Testis (tissue), 3 donors: Measurements from ENCODE around the gene EPSTI1. TPM values are rescaled to one million over a fixed set of nuclear protein-coding genes. Genes with fewer than 3 reads are reported as not detected.
A peak's percentile ranks its signal among the peaks of the same experiment; 100 is the strongest.

Experiments
- DNase-seq: peaks from one replicate; pipeline ENCODE4 v3.0.0-alpha.2; 2019
- H3K27ac ChIP-seq, 2 donors: fragments of 200-600 bp; sonication (generic); one replicate each; pipeline ENCODE4 v1.5.1; 2019
- H3K27me3 ChIP-seq: fragments of 200-600 bp; sonication (generic); one replicate; pipeline ENCODE4 v1.5.1; 2019
- H3K36me3 ChIP-seq: fragments of 200-600 bp; sonication (generic); one replicate; pipeline ENCODE4 v1.5.1; 2017; ENCODE audit warnings: low read depth; ENCODE audit errors: missing control alignments
- H3K4me1 ChIP-seq: fragments of 200-600 bp; sonication (generic); one replicate; pipeline ENCODE4 v1.5.1; 2019
- H3K4me3 ChIP-seq, 2 donors: fragments of 200-600 bp; sonication (generic); one replicate each; pipeline ENCODE4 v1.5.1; 2017 to 2019
- H3K9me3 ChIP-seq: fragments of 200-600 bp; sonication (generic); one replicate; pipeline ENCODE4 v1.5.1; 2017
- CTCF ChIP-seq, 3 experiments: fragments of 450-650 bp in 2 of 3; fragments of 200-600 bp in 1 of 3; sonication (generic) in 1 of 3; IDR thresholded peaks; one replicate each; pipeline ENCODE4 v1.5.1; 2016 to 2019; ENCODE audit warnings: antibody characterized with exemption in 3 of 3, mild to moderate bottlenecking in 2 of 3, moderate library complexity in 1 of 3
- POLR2A ChIP-seq: fragments of 450-650 bp; IDR thresholded peaks from one replicate; pipeline ENCODE4 v1.6.1; 2017; ENCODE audit warnings: antibody characterized with exemption, mild to moderate bottlenecking, moderate library complexity
- WGBS, 2 donors: methylation state at CpG; one replicate each; pipeline ENCODE4 v1.1.5; 2018; 5-methylcytosine and 5-hydroxymethylcytosine counted together
- intact Hi-C: fragments of 100-400 bp; cut with DNase I; formaldehyde crosslinking; loops from one replicate; pipeline ENCODE4 v1.15.1; 2023; ENCODE audit warnings: low total_unique reads
- polyA plus RNA-seq: library from polyadenylated mRNA; stranded (reverse); fragments of 350-450 nt; fragmentation: Illumina TruSeq; extraction: RNeasy Lipid Tissue Mini Kit (QIAGEN cat#74804); gene quantifications from one replicate; pipeline ENCODE4 v1.2.3, GENCODE V29; 2014; ENCODE audit warnings: low read depth, low replicate concordance; ENCODE audit not compliant: insufficient read depth
- total RNA-seq, 2 donors: library from RNA; depleted of rRNA; stranded (reverse); fragments of >200 nt; gene quantifications; one replicate each; pipeline ENCODE4 v1.2.3, GENCODE V29; 2016

EPSTI1 gene
- total and polyA plus RNA-seq, 3 donors from 2014 or later = 9.6 to 12.5 (median 11.4) TPM

GRCh38 chr13:42875475-42876269, 116.4 kb downstream of the EPSTI1 start:
- TF ChIP-seq POLR2A (no peak), CTCF (IDR thresholded peaks at IDR 0.05) (peak in 2 of 3 experiments; percentile 19 to 58)
- peaks cover 27% of the 10 kb centered on the region for H3K4me1 ChIP-seq
- intact Hi-C loops = no loop called here
- H3K4me3 ChIP-seq = no peak overlapping the region
- H3K27ac ChIP-seq = peak overlapping the region; percentile 64 to 69
- H3K27me3 ChIP-seq = no peaks in the 10 kb centered on the region
- 42 to 61% methylated on average over 12 of the region's 12 CpGs for WGBS, 2 donors
- H3K9me3 ChIP-seq = no peaks in the 10 kb centered on the region
- no peaks in the 10 kb centered on the region for H3K36me3 ChIP-seq
- DNase-seq = peak; percentile 86

DNA sequence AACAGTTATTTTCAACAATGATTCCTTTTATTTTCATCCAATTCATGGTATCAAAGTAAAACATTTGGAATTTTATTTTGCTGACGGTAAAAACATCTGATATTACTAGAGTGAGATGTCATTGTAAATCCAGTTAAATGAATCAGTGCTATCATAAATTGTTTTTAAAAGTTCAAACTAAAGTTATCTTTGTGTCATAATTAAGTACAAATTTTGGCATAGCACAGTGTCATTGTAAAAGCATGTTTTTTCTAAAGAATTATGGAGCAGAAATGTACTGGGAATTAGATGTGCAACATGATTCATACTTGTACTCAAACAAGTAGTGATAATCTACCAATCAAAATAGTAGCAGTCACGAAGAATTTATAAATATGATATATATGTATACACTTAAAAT, 117.8 kb downstream of the EPSTI1 start:
- intact Hi-C loops = no loop called here
- DNase-seq = no peak
- Histone ChIP-seq H3K9me3 (no peaks in the 10 kb centered on the region), H3K27me3 (no peaks in the 10 kb centered on the region), H3K27ac (no peak overlapping the region), H3K4me1 (peaks cover 14% of the 10 kb centered on the region), H3K4me3 (no peak overlapping the region), H3K36me3 (no peaks in the 10 kb centered on the region)
- WGBS, 2 donors = 66 to 71% methylated on average over 2 of the region's 2 CpGs
- no peak for TF ChIP-seq POLR2A
- no peak for TF ChIP-seq CTCF (IDR thresholded peaks at IDR 0.05)

DNA sequence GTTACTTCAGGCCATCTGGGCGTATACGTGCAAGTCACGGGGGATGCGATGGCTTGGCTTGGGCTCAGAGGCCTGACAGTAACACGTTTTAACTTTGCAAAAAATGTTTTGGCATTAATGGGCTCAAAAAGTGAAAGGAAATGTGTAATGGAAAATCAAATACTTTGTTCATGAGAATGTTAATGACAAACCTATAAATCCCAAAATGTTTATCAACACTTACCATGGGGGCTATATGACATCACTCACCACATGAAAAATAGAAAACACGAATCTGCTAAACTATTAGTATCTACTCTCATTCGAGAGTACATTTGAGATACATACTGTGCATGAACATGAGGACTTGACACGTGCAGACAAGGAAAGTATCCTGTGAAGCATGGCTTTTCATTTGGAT, 119.0 kb downstream of the EPSTI1 start:
- intact Hi-C loops = no loop called here
- no peak for TF ChIP-seq POLR2A
- no peak for TF ChIP-seq CTCF (IDR thresholded peaks at IDR 0.05)
- no peak overlapping the region for H3K27ac ChIP-seq
- DNase-seq = no peak
- H3K4me1 ChIP-seq = peaks cover 14% of the 10 kb centered on the region
- no peaks in the 10 kb centered on the region for H3K36me3 ChIP-seq
- no peaks in the 10 kb centered on the region for H3K9me3 ChIP-seq
- H3K4me3 ChIP-seq = no peak overlapping the region
- H3K27me3 ChIP-seq = no peaks in the 10 kb centered on the region
- WGBS, 2 donors = 85 to 89% methylated on average over 8 of the region's 8 CpGs

DNA sequence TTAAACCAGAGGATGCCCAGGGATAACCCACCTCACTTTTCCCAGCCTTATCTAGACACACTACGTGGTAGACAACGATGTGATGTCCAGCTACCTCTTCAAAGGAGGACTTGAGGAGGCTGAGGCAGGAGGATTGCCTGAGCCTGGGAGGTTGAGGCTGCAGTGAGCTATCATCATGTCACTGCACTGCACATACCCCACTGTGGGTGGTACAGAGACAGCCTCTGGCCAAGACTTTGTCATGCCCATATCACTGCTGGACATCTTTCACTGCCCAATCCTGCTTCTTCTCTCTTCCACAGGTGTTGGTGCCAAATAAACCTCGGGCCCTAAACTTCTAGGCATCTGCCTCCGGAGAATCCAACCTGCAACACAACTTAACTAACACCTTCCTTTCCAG, 124.8 kb downstream of the EPSTI1 start:
- TF ChIP-seq CTCF (IDR thresholded peaks at IDR 0.05) (no peak), POLR2A (no peak)
- Histone ChIP-seq H3K4me3 (no peak overlapping the region), H3K27me3 (no peaks in the 10 kb centered on the region), H3K36me3 (no peaks in the 10 kb centered on the region), H3K4me1 (no peaks in the 10 kb centered on the region), H3K27ac (no peak overlapping the region), H3K9me3 (no peaks in the 10 kb centered on the region)
- no peak for DNase-seq
- intact Hi-C loops = no loop called here
- WGBS, 2 donors = 83% methylated on average over 4 of the region's 4 CpGs

- no peaks in the 10 kb centered on the region for H3K27me3 ChIP-seq
- no peak overlapping the region for H3K4me3 ChIP-seq
- DNase-seq = no peak
- H3K27ac ChIP-seq = no peak overlapping the region
- intact Hi-C loops = no loop called here
- H3K4me1 ChIP-seq = no peaks in the 10 kb centered on the region
- TF ChIP-seq POLR2A = no peak
- TF ChIP-seq CTCF (IDR thresholded peaks at IDR 0.05) = no peak
- 67 to 83% methylated on average over 2 of the region's 2 CpGs for WGBS, 2 donors
- H3K9me3 ChIP-seq = no peaks in the 10 kb centered on the region
- H3K36me3 ChIP-seq = no peaks in the 10 kb centered on the region
These were observed 126.3 kb downstream of the EPSTI1 start for GRCh38 chr13:42865768-42866102.
